HG03060 (cell line): ENCODE measurements around the gene SFPQ.
A peak's percentile ranks its signal among the peaks of the same experiment; 100 is the strongest.
"Not testable (repeated sequence)": the region's sequence is repeated elsewhere in the genome, so short reads cannot be mapped to it uniquely, and the experiment has no call there.

ENCODE experiments used
- ATAC-seq: cut with Tn5 transposase; IDR thresholded peaks from one replicate; pipeline ENCODE4 v1.9.1; 2021; ENCODE audit warnings: low read depth, moderate number of reproducible peaks; ENCODE audit not compliant: unreplicated experiment

Gene SFPQ, protein sequence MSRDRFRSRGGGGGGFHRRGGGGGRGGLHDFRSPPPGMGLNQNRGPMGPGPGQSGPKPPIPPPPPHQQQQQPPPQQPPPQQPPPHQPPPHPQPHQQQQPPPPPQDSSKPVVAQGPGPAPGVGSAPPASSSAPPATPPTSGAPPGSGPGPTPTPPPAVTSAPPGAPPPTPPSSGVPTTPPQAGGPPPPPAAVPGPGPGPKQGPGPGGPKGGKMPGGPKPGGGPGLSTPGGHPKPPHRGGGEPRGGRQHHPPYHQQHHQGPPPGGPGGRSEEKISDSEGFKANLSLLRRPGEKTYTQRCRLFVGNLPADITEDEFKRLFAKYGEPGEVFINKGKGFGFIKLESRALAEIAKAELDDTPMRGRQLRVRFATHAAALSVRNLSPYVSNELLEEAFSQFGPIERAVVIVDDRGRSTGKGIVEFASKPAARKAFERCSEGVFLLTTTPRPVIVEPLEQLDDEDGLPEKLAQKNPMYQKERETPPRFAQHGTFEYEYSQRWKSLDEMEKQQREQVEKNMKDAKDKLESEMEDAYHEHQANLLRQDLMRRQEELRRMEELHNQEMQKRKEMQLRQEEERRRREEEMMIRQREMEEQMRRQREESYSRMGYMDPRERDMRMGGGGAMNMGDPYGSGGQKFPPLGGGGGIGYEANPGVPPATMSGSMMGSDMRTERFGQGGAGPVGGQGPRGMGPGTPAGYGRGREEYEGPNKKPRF

DNA sequence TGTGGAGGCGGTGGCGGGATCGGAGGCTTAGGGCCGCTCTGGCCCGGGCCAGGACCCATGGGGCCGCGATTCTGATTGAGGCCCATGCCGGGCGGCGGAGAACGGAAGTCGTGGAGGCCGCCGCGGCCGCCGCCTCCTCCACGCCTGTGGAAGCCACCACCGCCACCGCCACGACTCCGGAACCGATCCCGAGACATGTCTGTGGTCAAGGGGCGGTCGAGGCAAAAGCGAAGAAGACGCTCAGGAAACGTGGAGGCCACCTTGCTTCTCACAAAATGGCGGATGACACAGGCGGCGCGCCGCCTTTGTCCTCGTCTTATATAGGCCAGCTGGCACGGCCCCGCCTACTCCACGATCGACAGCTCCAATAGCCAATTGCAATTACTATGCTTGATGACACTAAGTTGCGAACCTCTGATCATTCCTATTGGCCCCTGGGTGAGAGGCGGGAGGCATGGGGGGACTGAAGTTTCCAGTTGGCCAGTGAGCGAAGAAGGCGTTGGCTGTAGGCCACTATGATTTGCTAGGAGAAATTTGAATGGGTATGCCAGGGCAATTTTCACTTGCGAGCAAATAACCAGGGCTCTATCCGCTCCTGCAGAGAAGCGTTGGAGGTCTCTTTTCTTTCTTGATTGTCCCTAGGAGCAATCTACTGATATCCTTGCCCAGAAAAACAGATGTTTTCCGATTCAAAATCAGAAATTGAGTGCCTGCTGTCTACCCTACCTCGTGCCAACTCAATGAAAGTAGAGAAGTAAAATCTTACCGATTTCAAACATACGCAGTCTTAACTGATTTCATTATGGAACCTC is at the start of gene SFPQ:
Gene SFPQ, minus strand, starts transcription at position 293 of the 812 bp plus-strand sequence. Its CDS starts 96 bp downstream, at position 197.
- ATAC-seq, result peak; percentile 86

DNA sequence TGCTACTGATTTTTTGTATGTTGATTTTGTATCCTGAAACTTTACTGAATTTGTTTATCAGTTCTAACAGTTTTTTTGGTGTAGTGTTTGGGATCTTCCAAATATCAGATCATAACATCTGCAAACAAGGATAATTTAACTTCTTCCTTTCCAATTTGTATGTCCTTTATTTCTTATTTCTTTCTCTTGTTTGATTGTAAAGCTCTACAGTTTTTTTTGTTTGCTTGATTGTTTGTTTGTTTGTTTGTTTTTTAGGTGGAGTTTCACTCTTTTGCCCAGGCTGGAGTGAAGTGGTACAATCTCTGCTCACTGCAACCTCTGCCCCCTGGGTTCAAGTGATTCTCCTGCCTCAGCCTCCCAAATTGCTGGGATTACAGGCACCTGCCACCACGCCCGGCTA is 43.8 kb upstream of the SFPQ start:
- not testable (repeated sequence) for ATAC-seq

DNA sequence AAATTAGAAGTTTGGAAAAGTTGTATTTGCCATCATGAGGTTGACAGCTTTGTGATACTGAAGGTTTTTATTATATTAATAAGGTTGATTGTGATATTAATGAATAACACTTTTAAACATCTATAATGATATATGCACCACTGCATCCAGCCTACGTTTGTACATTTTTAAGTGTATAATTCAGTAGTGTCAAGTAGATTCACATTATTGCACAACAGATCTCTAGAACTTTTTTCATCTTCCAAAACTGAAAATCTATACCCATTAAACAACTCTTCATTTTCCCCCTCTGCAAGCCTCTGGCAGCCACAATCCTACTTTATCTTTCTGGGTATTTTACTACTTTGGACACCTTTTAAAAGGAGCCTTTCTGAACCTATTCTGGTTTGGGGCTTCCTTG is 38.3 kb upstream of the SFPQ start:
- no peak for ATAC-seq

DNA sequence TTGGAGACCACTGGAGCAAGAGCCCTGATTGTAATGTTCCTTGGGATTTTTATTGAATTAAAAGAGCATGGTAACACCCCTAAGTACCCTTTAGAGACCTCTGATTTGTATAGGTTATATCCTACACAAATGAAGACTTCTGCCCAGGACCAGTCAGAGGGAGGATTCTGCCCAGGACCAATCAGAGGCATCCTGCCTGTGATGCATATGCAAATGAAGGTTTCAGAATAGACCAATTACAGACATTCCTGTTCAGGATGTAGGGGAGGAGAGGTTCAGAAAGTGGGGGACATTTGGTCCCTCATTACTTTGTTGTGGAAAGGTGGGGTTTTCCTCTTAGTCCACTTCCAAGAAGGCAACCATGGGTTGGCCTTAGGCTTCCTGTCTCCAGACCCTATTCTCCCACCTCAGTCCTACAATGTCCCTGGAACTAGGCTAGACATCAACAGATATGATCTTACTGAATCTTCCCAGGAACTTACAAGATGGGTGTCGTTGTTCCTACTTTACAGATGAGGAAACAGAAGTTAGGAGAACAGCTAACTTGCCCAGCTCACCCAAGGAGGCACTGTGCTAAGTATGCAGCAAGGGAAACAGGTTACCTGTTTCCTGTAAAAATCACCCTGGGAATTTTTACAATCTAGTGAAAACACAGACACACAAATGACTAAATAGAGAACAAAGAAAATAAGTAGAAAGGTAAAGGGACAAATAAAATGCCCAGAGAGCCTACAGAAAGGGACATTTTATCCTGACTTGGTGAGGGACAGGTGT is 36.8 kb upstream of the SFPQ start:
- ATAC-seq, result no peak

DNA sequence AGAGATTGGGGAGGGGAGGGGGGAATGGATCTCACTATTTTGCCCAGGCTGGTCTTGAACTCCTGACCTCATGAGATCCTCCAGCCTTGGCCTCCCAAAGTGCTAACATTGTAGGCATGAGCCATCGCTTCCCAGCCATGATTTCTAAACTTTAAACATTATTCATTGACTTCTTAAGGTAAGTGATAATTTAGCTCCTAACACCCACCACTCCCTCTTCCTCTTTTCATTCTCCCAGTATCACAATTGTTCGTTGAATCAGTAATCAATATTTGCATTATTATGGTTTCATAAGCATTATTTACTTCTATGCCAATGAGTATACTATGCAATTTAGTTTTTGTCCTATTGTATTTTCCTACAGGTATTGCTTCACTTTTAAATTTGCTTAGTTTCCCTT is 33.6 kb upstream of the SFPQ start:
- no peak for ATAC-seq

DNA sequence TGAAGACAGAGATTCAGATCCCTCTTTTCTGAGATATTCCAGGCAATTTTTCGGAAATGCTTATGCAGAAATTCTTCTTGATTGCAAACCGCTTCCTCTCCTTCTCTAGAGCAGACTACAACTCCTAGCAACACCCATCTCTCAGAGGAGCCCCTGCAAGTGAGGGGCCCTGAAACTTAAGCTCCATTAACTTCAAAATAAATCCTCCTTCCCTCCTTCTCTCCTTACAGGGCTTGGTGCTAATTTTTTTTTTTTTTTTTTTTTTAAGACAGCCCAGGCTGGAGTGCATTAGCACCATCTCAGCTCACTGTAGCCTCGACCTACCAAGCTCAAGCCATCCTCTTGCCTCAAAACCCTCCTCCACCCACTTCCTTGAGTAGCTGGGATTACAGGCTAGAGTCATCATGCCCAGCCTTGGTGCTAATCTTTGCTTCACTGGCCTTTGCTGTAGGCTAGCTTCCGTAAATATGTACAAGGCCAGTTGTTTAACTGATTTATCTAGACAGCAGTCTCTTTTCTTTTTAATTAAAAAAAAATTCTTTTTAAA is 30.2 kb upstream of the SFPQ start:
- no peak for ATAC-seq

DNA sequence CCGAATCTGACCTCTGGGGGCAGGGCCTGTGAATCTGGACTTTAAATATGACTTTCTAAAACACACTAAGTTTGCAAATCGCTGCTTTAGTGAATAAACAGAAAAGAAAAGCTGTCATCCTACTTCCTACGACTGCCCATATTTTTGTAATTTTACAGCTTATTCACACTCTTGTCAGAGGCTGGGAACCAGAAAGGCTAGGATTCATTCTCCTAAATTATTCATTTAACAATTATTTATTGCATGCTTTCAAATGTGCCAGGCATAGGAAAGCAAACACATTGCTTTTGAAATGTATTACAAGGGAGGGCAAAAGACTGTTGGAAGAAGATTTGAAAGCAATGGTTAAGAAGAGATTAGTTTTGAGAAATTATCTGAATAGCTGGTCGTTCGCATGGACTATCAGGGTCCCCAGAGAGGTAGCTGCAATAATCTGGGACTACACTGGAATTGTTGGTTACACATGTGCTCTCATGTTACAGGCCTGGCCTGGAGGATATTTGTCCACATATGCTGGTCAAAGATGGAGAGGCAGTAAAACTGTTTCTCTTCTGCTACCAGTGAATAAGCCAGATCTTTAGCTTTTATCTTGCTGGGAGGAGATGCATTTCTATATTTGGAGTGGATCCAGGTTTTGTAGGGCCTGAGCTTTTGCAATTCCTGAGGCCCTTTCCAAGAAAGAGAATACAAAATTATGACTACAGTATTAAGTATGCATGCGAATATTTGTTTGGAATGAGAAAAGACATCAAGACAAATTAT is 29.6 kb upstream of the SFPQ start:
- ATAC-seq, result no peak

DNA sequence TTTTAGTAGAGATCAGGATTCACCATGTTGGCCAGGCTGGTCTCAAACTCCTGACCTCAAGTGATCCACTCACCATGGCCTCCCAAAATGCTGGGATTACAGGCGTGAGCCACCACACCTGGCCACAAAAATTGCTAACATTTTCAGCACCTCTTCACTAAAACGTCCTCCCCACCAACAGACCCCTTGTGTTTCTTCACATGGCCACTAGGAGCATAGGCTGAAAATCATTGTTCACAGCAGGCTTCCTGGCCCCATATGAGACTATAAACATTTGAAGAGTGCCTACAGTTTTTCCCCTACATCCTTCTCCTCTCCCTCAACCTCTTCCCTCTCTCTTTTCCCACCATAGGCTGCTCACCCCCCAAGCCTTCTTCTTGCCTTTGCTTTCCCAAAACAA is 28.0 kb upstream of the SFPQ start:
- ATAC-seq, result no peak

DNA sequence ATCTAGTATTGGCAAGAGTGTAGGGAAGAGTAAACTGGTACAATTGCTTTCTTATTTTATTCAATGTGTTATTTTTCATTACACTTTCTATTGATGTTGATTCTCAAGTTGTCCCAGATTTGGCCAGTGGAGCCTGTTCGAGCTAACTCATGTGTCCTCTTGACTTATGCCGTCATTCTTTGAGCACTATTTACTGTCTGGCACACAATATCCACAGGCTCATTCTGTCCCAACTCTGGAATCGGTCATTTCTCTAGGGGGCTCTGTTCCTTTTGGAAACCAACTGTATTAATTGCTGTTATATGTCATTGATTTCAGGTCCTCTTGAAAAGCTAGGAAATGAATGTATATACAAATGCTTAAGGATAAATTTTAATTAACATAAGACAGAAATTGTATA is 22.4 kb upstream of the SFPQ start:
- ATAC-seq, result no peak

DNA sequence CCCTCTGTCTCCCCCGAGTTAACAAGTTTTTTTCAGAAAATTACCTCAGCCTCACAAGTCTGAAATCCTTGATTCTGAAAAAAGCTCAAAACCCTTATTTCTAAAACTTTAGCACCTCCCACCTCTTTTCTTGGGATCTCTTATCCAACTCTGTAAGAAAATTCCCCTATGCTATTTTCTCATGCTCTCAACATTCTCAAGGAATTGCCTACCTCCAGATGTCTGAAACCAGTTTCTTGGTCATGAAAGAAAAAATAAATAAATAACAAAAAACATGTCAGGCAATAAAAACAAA is 18.1 kb upstream of the SFPQ start:
- no peak for ATAC-seq

DNA sequence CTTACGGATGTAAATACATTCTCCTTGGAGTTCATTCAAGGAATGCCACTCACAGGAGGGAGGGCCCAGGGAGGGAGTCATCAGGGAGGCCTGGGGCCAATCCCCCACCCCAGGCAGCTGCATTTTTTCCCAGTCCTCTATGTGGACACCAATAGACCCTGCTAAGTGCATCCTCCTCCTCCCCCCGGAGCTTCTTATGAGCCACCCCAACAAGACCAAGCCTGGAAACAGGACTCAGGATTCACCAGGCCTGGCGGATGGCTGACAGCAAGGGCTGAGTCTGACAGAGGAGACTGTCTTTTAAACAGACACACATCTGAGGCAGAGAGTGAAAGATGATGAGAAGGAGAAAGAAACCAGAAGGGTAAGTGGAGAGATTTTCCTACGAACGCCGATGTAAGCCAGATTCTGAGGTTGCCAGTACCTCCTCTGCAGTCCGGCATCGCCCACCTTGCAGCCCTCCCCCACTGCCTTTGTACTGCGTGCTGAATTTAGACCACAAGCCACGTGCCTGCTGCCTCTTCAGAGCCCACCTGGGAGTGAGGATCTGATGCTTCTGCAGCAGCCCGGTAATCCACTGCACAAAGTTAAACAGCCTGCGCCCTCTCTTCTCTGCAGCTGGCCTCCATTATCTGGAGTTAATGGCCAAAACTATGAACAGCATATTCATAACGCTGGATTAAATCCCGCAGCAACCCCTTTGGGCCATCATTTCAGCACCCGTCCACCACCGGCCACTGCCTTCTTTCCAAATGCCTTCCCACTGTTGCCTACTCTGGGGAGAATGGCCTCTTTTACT is 17.6 kb upstream of the SFPQ start:
- no peak for ATAC-seq

DNA sequence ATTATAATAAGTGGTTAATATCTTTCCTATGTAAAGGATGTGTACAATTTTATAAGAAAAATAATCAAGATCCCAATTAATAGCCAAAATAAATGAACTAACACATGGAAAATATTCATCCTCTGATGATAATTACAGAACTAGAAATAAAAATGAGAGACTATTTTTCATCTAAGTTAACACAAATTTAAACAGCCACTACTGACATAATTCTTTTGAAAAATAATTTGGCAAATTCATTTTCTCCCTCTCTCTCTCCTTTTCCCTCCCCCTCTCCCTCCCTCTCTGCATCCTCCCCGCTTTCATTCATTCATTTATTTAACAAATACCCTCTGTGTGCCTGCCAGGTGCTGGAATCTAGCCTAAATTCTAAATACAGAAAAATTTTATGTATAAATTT is 10.3 kb upstream of the SFPQ start:
- no peak for ATAC-seq

DNA sequence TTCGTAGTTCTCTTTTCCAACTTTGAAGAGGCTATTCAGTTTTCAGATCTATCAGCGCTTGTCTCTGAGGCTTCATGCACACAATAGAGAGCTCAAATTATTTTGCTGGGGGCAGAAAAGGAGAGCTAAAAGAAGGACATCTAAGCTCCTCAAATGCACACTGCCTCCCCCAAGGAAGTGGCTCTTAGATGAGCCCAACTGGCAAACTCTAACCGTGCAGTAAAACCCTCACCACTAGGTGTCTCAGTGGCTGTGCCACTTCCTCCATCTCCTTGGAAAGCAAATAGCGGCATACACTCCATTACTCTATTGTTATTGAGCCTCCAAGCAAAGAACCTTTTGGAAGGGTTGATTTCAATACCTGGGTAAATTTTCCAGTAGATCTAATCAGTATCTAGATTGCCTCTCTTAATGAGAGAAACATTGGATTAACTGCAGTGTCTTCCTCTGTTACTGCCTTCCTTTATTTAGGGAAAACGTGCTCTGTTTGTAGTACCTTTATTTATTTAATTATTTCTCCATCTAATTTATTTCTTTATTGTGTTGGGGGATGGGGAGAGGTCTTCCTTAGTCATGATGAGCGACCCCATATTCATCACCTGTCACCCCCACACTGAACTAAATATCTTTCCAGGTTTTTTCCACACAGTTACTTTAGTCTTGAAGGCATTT is 9.2 kb upstream of the SFPQ start:
- no peak for ATAC-seq

DNA sequence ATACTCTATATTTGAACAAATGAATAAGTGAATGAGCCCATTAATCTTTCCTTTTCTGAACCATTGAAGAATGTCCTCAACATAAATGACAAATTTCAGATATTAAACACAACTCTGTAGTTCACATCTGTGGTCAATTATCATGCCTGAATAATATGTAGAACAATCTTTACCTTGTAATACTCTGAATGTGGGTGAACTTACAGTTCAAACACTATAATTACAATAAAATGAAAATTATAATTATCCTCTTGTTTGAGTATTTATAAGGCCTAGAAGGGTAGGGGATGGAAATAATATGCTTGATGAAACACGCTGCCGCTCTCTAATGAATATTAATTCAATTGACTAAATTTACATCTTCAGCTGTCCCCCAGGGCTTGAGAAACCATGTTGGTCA is 8.7 kb upstream of the SFPQ start:
- no peak for ATAC-seq

DNA sequence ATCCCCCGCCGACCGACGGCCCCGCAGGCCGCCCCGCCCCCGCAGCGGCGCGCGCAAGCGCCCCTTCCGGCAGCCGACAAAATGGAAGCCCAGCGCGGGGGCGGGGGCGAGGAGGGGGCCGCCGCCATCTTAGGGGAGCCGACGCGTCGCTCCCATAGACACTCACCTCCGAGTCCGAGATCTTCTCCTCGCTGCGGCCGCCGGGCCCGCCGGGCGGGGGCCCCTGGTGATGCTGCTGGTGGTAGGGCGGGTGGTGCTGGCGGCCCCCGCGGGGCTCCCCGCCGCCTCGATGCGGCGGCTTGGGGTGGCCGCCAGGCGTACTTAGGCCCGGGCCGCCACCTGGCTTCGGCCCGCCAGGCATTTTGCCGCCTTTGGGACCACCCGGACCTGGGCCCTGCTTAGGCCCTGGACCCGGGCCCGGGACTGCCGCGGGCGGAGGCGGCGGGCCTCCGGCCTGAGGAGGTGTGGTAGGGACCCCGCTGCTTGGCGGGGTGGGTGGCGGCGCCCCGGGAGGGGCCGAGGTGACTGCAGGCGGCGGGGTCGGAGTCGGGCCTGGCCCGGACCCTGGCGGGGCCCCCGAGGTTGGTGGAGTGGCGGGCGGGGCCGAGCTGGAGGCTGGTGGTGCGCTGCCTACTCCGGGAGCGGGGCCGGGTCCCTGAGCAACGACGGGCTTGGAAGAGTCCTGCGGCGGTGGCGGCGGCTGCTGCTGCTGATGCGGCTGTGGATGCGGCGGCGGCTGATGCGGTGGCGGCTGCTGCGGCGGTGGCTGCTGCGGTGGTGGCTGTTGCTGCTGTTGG is 691 bp downstream of the SFPQ start:
- ATAC-seq, result no peak

DNA sequence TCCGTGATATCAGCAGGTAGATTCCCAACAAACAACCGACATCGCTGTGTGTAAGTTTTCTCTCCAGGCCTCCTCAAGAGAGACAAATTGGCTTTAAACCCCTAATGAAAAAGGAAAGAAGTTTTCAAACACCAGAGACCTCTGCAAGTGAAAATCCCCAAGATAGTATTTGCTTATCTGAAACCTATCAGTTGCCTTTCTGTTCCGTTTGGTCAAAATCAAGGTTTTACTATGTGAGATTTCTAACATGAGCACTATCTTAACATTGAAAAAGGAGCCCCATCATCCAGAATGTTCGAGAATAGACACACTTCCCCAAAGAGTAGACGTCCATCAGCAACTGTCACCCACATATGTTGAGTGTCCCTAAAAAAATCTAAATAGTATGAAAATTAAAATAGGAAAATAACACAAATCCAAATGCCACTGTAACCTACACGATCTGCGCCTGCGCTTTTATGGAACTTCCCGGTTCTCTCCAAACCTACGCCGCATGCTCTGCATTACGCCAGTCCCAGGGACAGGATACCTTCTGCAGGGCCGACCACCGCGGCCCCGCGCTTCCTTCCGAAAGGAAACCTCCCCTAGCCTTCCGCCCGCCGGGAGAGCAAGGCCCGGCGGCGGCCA is 1.4 kb downstream of the SFPQ start:
- ATAC-seq, result no peak

DNA sequence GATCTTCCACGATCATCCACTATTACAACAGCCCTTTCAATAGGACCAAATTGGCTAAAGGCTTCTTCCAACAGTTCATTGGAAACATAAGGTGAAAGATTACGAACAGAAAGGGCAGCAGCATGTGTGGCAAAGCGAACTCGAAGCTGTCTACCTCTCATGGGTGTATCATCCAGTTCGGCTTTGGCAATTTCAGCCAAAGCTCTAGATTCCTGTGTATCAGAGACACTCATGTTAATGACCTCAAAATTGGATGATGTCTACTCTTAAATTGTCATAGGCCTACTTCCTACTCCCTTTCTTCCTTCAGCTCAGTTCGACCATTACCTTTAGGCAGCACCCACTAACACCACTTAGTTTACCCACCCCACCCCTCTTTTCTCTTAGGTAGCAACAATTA is 2.2 kb downstream of the SFPQ start:
- no peak for ATAC-seq
